Esophagus muscularis mucosa (tissue), 3 donors: Measurements from ENCODE around the gene AMY2A.
"Not testable (repeated sequence)": the region's sequence is repeated elsewhere in the genome, so short reads cannot be mapped to it uniquely, and the experiment has no call there.

ENCODE experiments used
- POLR2A ChIP-seq: fragments of 450-650 bp; IDR thresholded peaks from one replicate; pipeline ENCODE4 v1.6.1; 2017; ENCODE audit warnings: antibody characterized with exemption, moderate library complexity, mild to moderate bottlenecking, low read depth
- POLR2AphosphoS5 ChIP-seq, 2 donors: sonication (generic); formaldehyde crosslinking; IDR thresholded peaks; one replicate each; pipeline ENCODE4 v1.6.1; 2017; ENCODE audit warnings: antibody characterized with exemption in 2 of 2
- TF ChIP-seq, protein P1 (sequence below), 3 experiments: fragments of 200-600 bp in 2 of 3; fragments of 450-650 bp in 1 of 3; sonication (generic) in 2 of 3; IDR thresholded peaks; one replicate each; pipeline ENCODE4 v1.5.1; 2017 to 2019; ENCODE audit warnings: antibody characterized with exemption in 3 of 3, mild to moderate bottlenecking in 2 of 3, moderate library complexity in 1 of 3

DNA sequence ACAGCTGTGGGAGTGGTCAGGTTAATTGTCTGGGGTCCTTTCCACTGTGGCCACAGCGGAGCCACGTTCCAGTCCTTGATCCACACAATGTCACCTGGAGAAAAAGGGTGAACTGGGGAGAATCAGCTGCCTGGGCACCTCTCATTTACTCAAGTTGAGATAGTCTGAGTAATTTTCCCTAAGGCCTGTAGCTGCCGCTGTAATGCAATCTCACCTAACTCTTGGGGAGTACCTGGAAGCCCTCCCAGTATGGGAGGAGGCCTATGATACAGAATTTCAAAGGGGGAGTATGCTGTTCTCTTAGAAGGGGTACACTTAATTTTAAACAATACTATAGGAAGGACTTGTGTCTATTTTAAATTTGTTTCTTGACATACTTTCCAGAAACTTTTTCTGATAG is 33.1 kb downstream of the AMY2A start:
- TF ChIP-seq, protein P1, sequence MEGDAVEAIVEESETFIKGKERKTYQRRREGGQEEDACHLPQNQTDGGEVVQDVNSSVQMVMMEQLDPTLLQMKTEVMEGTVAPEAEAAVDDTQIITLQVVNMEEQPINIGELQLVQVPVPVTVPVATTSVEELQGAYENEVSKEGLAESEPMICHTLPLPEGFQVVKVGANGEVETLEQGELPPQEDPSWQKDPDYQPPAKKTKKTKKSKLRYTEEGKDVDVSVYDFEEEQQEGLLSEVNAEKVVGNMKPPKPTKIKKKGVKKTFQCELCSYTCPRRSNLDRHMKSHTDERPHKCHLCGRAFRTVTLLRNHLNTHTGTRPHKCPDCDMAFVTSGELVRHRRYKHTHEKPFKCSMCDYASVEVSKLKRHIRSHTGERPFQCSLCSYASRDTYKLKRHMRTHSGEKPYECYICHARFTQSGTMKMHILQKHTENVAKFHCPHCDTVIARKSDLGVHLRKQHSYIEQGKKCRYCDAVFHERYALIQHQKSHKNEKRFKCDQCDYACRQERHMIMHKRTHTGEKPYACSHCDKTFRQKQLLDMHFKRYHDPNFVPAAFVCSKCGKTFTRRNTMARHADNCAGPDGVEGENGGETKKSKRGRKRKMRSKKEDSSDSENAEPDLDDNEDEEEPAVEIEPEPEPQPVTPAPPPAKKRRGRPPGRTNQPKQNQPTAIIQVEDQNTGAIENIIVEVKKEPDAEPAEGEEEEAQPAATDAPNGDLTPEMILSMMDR (IDR thresholded peaks at IDR 0.05): not testable (repeated sequence)
- TF ChIP-seq POLR2A; POLR2AphosphoS5 (IDR thresholded peaks at IDR 0.05): not testable (repeated sequence)
